Upper lobe of left lung (tissue), 6 donors: ENCODE measurements around the gene IDI1. TPM values are rescaled to one million over a fixed set of nuclear protein-coding genes. Genes with fewer than 3 reads are reported as not detected.

Source experiments
- ATAC-seq, 2 donors: fragments of 200-7000 bp; cut with Tn5 transposase; one replicate each; pipeline ENCODE4 v1.9.1; 2022; ENCODE audit warnings: mild to moderate bottlenecking in 2 of 2, moderate library complexity in 2 of 2; ENCODE audit not compliant: low FRiP score in 2 of 2
- DNase-seq, 2 donors: peaks; one replicate each; pipeline ENCODE4 v3.0.0-alpha.2; 2019 to 2020
- H3K27ac ChIP-seq, 4 donors: fragments of 200-600 bp; sonication (generic); one replicate each; pipeline ENCODE4 v1.5.1; 2016 to 2019
- H3K27me3 ChIP-seq, 4 donors: fragments of 200-600 bp; sonication (generic); one replicate each; pipeline ENCODE4 v1.5.1; 2017 to 2019
- H3K36me3 ChIP-seq, 4 donors: fragments of 200-600 bp; sonication (generic); one replicate each; pipeline ENCODE4 v1.5.1; 2016 to 2019
- H3K4me1 ChIP-seq, 4 donors: fragments of 200-600 bp; sonication (generic); one replicate each; pipeline ENCODE4 v1.5.1; 2018 to 2019
- H3K4me3 ChIP-seq, 4 donors: fragments of 200-600 bp; sonication (generic); one replicate each; pipeline ENCODE4 v1.5.1; 2017 to 2019; ENCODE audit warnings: mild to moderate bottlenecking in 2 of 4, moderate library complexity in 1 of 4
- H3K9me3 ChIP-seq, 4 donors: fragments of 200-600 bp; sonication (generic); one replicate each; pipeline ENCODE4 v1.5.1; 2018 to 2019
- EP300 ChIP-seq, 4 donors: sonication (generic); formaldehyde crosslinking; IDR thresholded peaks; one replicate each; pipeline ENCODE4 v1.5.1; 2017; ENCODE audit warnings: antibody characterized with exemption in 4 of 4, control low read depth in 2 of 4
- POLR2A ChIP-seq, 4 donors: fragments of 450-650 bp; IDR thresholded peaks; one replicate each; pipeline ENCODE4 v1.5.1; 2016 to 2017; ENCODE audit warnings: antibody characterized with exemption in 4 of 4, mild to moderate bottlenecking in 2 of 4
- POLR2AphosphoS5 ChIP-seq, 2 donors: sonication (generic); formaldehyde crosslinking; IDR thresholded peaks; one replicate each; pipeline ENCODE4 v1.5.1; 2017; ENCODE audit warnings: antibody characterized with exemption in 2 of 2
- WGBS, 2 donors: methylation state at CpG; one replicate each; pipeline ENCODE4 v1.1.5; 2017 to 2018; 5-methylcytosine and 5-hydroxymethylcytosine counted together
- total RNA-seq, 6 donors: library from RNA; depleted of rRNA in 4 of 6; stranded (reverse); fragments of >200 nt in 4 of 6; gene quantifications; one replicate each; pipeline versions ENCODE4 v1.1.0 to v1.2.1, GENCODE V29; 2016 to 2021
- TF ChIP-seq, protein P1 (sequence below), 6 experiments: fragments of 450-650 bp in 4 of 6; fragments of 200-600 bp in 2 of 6; sonication (generic) in 2 of 6; IDR thresholded peaks; one replicate each; pipeline ENCODE4 v1.5.1; 2016 to 2019; ENCODE audit warnings: antibody characterized with exemption in 6 of 6
- donor health status: DM: no; HTN: no; CAD: no; lungs with moderate emphysema.
- donor health status: DM: no; HTN: yes; CAD: no; lungs with severe emphysema.

The IDI1 gene
- total RNA-seq, 6 donors from 2014 or later = 35.6 to 100 (median 79.1) TPM

DNA sequence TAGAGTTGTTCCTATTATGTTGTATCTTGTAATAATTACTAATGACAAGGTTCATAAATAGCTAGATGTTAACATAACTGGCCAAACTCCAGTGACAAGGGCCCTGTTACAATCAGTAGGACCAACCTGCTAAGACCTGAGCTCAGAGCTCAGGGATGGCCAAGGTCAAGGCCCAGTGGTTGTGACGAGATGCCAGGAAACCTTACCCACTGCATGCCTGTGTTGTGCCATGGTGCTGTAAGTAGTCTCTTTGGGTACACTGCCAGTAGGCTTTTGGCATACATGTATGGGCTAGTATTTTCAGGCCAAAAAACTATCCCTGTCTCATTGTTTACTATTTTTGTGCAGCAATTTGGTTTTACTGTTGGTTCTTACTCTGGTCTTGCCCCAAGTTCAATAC, 15.3 kb downstream of the IDI1 start:
- ATAC-seq (no peak), DNase-seq (no peak)
- Histone ChIP-seq H3K4me3 (no peak overlapping the region), H3K9me3 (no peaks in the 10 kb centered on the region), H3K27me3 (no peaks in the 10 kb centered on the region), H3K36me3 (peaks cover 0 to 18% (median 5%) of the 10 kb centered on the region in 4 donors), H3K27ac (no peak overlapping the region), H3K4me1 (no peaks in the 10 kb centered on the region)
- TF ChIP-seq POLR2A (IDR thresholded peaks at IDR 0.05) = no peak
- no peak for TF ChIP-seq POLR2AphosphoS5 (IDR thresholded peaks at IDR 0.05)
- TF ChIP-seq, protein P1, sequence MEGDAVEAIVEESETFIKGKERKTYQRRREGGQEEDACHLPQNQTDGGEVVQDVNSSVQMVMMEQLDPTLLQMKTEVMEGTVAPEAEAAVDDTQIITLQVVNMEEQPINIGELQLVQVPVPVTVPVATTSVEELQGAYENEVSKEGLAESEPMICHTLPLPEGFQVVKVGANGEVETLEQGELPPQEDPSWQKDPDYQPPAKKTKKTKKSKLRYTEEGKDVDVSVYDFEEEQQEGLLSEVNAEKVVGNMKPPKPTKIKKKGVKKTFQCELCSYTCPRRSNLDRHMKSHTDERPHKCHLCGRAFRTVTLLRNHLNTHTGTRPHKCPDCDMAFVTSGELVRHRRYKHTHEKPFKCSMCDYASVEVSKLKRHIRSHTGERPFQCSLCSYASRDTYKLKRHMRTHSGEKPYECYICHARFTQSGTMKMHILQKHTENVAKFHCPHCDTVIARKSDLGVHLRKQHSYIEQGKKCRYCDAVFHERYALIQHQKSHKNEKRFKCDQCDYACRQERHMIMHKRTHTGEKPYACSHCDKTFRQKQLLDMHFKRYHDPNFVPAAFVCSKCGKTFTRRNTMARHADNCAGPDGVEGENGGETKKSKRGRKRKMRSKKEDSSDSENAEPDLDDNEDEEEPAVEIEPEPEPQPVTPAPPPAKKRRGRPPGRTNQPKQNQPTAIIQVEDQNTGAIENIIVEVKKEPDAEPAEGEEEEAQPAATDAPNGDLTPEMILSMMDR (IDR thresholded peaks at IDR 0.05) = no peak
- no peak for TF ChIP-seq EP300 (IDR thresholded peaks at IDR 0.05)
- 90 to 100% methylated on average over 1 of the region's 1 CpG for WGBS, 2 donors

DNA sequence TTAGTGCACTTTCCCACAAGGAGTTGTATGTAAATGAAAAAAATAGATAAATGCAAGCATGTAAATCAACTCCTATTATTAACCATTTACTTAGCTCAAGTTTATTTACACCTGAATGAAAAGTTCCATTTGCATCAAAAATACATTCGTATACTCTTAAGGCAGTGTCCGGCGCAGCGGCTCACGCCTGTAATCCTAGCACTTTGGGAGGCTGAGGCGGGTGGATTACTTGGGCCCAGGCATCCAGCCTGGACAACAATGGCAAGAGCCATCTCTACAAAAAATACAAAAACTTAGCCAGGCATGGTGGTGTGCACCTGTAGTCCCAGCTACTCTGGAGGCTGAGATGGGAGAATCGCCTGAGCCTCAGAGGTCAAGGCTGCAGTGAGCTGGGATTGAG, 19.1 kb downstream of the IDI1 start:
- H3K9me3 ChIP-seq = no peaks in the 10 kb centered on the region
- no peak for DNase-seq
- H3K4me3 ChIP-seq = no peak overlapping the region
- no peaks in the 10 kb centered on the region for H3K36me3 ChIP-seq
- no peaks in the 10 kb centered on the region for H3K27me3 ChIP-seq
- TF ChIP-seq EP300 (IDR thresholded peaks at IDR 0.05) (no peak), POLR2AphosphoS5 (IDR thresholded peaks at IDR 0.05) (no peak), POLR2A (IDR thresholded peaks at IDR 0.05) (no peak)
- TF ChIP-seq, protein P1 (IDR thresholded peaks at IDR 0.05) = no peak
- no peaks in the 10 kb centered on the region for H3K4me1 ChIP-seq
- 97 to 98% methylated on average over 7 of the region's 7 CpGs for WGBS, 2 donors
- no peak overlapping the region for H3K27ac ChIP-seq
- ATAC-seq = no peak

DNA sequence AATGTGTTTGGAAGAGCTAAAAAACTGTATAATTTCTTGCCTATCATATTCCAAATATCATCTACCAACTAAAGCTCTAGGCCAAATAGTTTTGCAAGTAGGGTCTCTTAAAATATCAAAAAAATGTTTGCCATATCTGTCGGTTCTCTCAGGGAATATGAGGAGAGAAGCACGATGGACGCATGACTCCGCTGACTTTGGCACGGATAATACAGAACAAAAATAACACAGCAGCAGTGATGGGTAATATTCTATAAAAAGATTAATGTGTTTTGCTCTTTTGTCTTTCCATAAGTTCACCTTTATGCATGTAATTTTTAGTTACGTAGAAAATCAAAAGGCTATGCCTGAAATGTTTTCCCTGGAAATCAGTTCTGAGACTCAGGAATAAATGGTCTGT, 22.3 kb downstream of the IDI1 start:
- H3K27ac ChIP-seq = no peak overlapping the region
- ATAC-seq = no peak
- no peaks in the 10 kb centered on the region for H3K4me1 ChIP-seq
- H3K27me3 ChIP-seq = no peaks in the 10 kb centered on the region
- no peaks in the 10 kb centered on the region for H3K36me3 ChIP-seq
- no peak overlapping the region for H3K4me3 ChIP-seq
- 94 to 97% methylated on average over 6 of the region's 6 CpGs for WGBS, 2 donors
- DNase-seq = no peak
- H3K9me3 ChIP-seq = no peaks in the 10 kb centered on the region
- TF ChIP-seq, protein P1 (IDR thresholded peaks at IDR 0.05) = no peak
- no peak for TF ChIP-seq EP300 (IDR thresholded peaks at IDR 0.05)

DNA sequence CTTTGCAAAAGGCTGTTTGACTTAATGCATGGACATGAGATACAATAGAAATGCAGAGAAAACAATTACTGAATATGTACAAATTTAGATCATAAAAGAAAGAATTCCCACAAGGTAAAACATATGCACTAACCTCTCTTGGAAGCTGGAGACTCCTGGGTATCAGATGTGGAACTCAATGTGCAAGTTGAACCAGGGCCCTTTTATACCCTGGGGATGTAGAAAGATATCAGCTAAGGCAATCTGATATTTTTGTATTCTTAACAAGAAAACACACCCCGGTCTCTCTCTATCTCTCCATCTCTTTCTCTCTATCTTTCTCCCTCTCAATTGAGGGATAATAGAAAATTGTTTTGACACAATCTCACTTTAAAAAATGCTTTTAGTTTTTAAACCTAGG, 23.2 kb downstream of the IDI1 start, which contains the start of gene IDI2:
Gene IDI2 (minus strand): TSS at position 177 of the 400 bp plus-strand sequence. CDS start 1,136 bp downstream, outside the sequence.
- ATAC-seq = no peak
- WGBS, 2 donors = 81 to 91% methylated on average over 1 of the region's 1 CpG
- Histone ChIP-seq H3K36me3 (peaks cover 0 to 1% (median 0%) of the 10 kb centered on the region in 4 donors), H3K4me3 (no peak within 1 kb of the TSS), H3K27ac (no peak within 1 kb of the TSS), H3K4me1 (no peaks in the 10 kb centered on the region), H3K9me3 (no peaks in the 10 kb centered on the region), H3K27me3 (no peaks in the 10 kb centered on the region)
- DNase-seq = no peak
- no peak for TF ChIP-seq POLR2AphosphoS5 (IDR thresholded peaks at IDR 0.05)
- TF ChIP-seq, protein P1 (IDR thresholded peaks at IDR 0.05) = no peak
- TF ChIP-seq POLR2A (IDR thresholded peaks at IDR 0.05) = no peak
- TF ChIP-seq EP300 (IDR thresholded peaks at IDR 0.05) = no peak

DNA sequence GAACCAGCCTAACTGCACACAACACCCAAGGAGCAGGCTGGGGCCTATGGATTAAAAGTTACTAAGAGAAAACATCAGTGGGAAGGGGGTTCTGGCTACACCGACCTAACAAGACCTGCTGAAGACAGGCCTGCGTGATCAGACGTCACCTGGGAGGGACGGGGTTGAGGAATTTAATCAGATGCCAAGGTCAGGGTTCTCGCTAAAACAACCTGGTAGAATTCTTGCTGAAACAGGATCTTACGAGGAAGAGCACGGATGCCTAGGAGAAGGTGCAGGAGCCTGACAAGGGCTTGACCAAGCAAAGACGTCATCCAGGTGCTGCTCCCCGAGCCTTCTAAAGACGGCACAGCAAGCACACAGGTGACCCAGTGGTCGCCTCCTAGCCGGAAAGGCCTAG, 24.8 kb downstream of the IDI1 start:
- DNase-seq = no peak
- Histone ChIP-seq H3K36me3 (peaks cover 0 to 17% (median 2%) of the 10 kb centered on the region in 4 donors), H3K4me1 (no peaks in the 10 kb centered on the region), H3K9me3 (no peaks in the 10 kb centered on the region), H3K4me3 (no peak overlapping the region), H3K27ac (no peak overlapping the region), H3K27me3 (no peaks in the 10 kb centered on the region)
- no peak for ATAC-seq
- 91 to 94% methylated on average over 12 of the region's 12 CpGs for WGBS, 2 donors
- no peak for TF ChIP-seq POLR2A (IDR thresholded peaks at IDR 0.05)
